Caco-2 (cell line): ENCODE data around the gene ZBTB16. TPM values are rescaled to one million over a fixed set of nuclear protein-coding genes. Genes with fewer than 3 reads are reported as not detected.

ENCODE experiments used
- BruUV-seq: library from RNA; stranded (reverse); fragments of 400-500 nt; replicated peaks from 2 replicates; lab custom pipeline; 2021; lab: Mats Ljungman, UMichigan
- CTCF ChIA-PET: fragments of 300-600 bp; sonication (Branson Sonifier 250); formaldehyde crosslinking; loops from one replicate; lab custom pipeline; 2022; ENCODE audit warnings: antibody characterized with exemption; lab: Charles Lee
- POLR2A ChIA-PET: fragments of 300-600 bp; sonication (Branson Sonifier 250); formaldehyde crosslinking; loops from one replicate; lab custom pipeline; 2022; ENCODE audit warnings: antibody characterized with exemption; lab: Charles Lee
- DNase-seq, 2 experiments: peaks; one replicate each; pipeline versions ENCODE4 v3.0.0 to v3.0.0-alpha.2; 2020 to 2022
- H3K27me3 ChIP-seq: replicated peaks from 2 replicates; pipeline ENCODE4 v1.6.0; 2011; ENCODE audit warnings: low read length; ENCODE audit not compliant: control insufficient read depth, insufficient read depth
- H3K36me3 ChIP-seq: 2 replicates; pipeline ENCODE4 v1.5.1; 2011; ENCODE audit warnings: low read length; ENCODE audit not compliant: control insufficient read depth, insufficient read depth
- H3K4me1 ChIP-seq: fragments of 250-450 bp; sonication (Bioruptor Pico); 2 replicates; pipeline ENCODE4 v1.5.1; 2020; ENCODE audit warnings: mild to moderate bottlenecking
- H3K4me3 ChIP-seq: 2 replicates; pipeline ENCODE4 v1.5.1; 2011; ENCODE audit warnings: low read depth, mild to moderate bottlenecking, control low read depth, low read length
- H3K9me3 ChIP-seq: fragments of 250-450 bp; sonication (Bioruptor Pico); 2 replicates; pipeline ENCODE4 v1.5.1; 2020; ENCODE audit warnings: mild to moderate bottlenecking, moderate library complexity
- H3K27ac Mint-ChIP-seq: one replicate; pipeline ENCODE4 v1.8.0; 2022; ENCODE audit warnings: mixed read lengths; ENCODE audit not compliant: unreplicated experiment
- H3K27me3 Mint-ChIP-seq: one replicate; pipeline ENCODE4 v1.8.0; 2022; ENCODE audit warnings: mixed read lengths; ENCODE audit not compliant: insufficient read depth, unreplicated experiment
- H3K36me3 Mint-ChIP-seq: one replicate; pipeline ENCODE4 v1.8.0; 2022; ENCODE audit warnings: mild to moderate bottlenecking, mixed read lengths; ENCODE audit not compliant: insufficient read depth, unreplicated experiment
- H3K4me1 Mint-ChIP-seq: one replicate; pipeline ENCODE4 v1.8.0; 2022; ENCODE audit warnings: low read depth, mixed read lengths; ENCODE audit not compliant: unreplicated experiment
- H3K4me3 Mint-ChIP-seq: one replicate; pipeline ENCODE4 v1.8.0; 2022; ENCODE audit warnings: mild to moderate bottlenecking, moderate library complexity, mixed read lengths; ENCODE audit not compliant: unreplicated experiment
- H3K9me3 Mint-ChIP-seq: one replicate; pipeline ENCODE4 v1.8.0; 2022; ENCODE audit warnings: mixed read lengths; ENCODE audit not compliant: unreplicated experiment
- intact Hi-C: fragments of 100-400 bp; cut with micrococcal nuclease; formaldehyde crosslinking; loops from one replicate; pipeline ENCODE4 v1.10.0; 2022; ENCODE audit not compliant: unreplicated experiment
- total RNA-seq: library from RNA; stranded (reverse); gene quantifications from 2 replicates; pipeline ENCODE4 v1.2.3, GENCODE V29; 2022
- TF ChIP-seq, protein P1 (sequence below), 2 experiments: fragments of 200-600 bp in 1 of 2; IDR thresholded peaks; 1 replicate in 1 of 2; 2 replicates in 1 of 2; pipeline versions ENCODE4 v1.5.1 to v1.8.0; 2011 to 2022; ENCODE audit warnings: antibody characterized with exemption in 1 of 2, control low read depth in 1 of 2, inconsistent platforms in 1 of 2, low read depth in 1 of 2, low read length in 1 of 2, mild to moderate bottlenecking in 1 of 2, moderate library complexity in 1 of 2; ENCODE audit not compliant: insufficient read depth in 1 of 2, severe bottlenecking in 1 of 2, unreplicated experiment in 1 of 2

The ZBTB16 gene
- total RNA-seq, 1 experiment from 2014 or later: 12.7 TPM

- peak overlapping the region; percentile 30 for H3K4me3 Mint-ChIP-seq
- DNase-seq: peak in 1 of 2 experiments; percentile 39
- H3K9me3 Mint-ChIP-seq: no peaks in the 10 kb centered on the region
- Histone ChIP-seq H3K9me3 (no peaks in the 10 kb centered on the region), H3K27me3 (no peaks in the 10 kb centered on the region), H3K36me3 (no peaks in the 10 kb centered on the region), H3K4me3 (no peak overlapping the region), H3K4me1 (peaks cover 14% of the 10 kb centered on the region)
- TF ChIP-seq, protein P1, sequence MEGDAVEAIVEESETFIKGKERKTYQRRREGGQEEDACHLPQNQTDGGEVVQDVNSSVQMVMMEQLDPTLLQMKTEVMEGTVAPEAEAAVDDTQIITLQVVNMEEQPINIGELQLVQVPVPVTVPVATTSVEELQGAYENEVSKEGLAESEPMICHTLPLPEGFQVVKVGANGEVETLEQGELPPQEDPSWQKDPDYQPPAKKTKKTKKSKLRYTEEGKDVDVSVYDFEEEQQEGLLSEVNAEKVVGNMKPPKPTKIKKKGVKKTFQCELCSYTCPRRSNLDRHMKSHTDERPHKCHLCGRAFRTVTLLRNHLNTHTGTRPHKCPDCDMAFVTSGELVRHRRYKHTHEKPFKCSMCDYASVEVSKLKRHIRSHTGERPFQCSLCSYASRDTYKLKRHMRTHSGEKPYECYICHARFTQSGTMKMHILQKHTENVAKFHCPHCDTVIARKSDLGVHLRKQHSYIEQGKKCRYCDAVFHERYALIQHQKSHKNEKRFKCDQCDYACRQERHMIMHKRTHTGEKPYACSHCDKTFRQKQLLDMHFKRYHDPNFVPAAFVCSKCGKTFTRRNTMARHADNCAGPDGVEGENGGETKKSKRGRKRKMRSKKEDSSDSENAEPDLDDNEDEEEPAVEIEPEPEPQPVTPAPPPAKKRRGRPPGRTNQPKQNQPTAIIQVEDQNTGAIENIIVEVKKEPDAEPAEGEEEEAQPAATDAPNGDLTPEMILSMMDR (IDR thresholded peaks at IDR 0.05; ENCODE audit: insufficient read depth in 1 of 2, low read depth in 1 of 2, low read length in 1 of 2, severe bottlenecking in 1 of 2, unreplicated experiment in 1 of 2): no peak
- POLR2A ChIA-PET: no interaction called here
- intact Hi-C loops: loop anchor here (1.0 kb wide), 1 partner anchor 8 kb away; no protein-coding TSS in a partner anchor
- no peaks in the 10 kb centered on the region for H3K36me3 Mint-ChIP-seq
- CTCF ChIA-PET: no interaction called here
- H3K27ac Mint-ChIP-seq: peak overlapping the region; percentile 91
- BruUV-seq: no TSS peak
- no peaks in the 10 kb centered on the region for H3K27me3 Mint-ChIP-seq
- H3K4me1 Mint-ChIP-seq: peaks cover 27% of the 10 kb centered on the region
Measured at GRCh38 chr11:114091516-114092397, 32.2 kb downstream of the ZBTB16 start.

- Histone ChIP-seq H3K4me1 (peaks cover 14% of the 10 kb centered on the region), H3K27me3 (no peaks in the 10 kb centered on the region), H3K9me3 (no peaks in the 10 kb centered on the region), H3K4me3 (no peak overlapping the region), H3K36me3 (no peaks in the 10 kb centered on the region)
- ChIA-PET CTCF (no interaction called here), POLR2A (no interaction called here)
- Mint-ChIP-seq H3K4me1 (peaks cover 20% of the 10 kb centered on the region), H3K36me3 (no peaks in the 10 kb centered on the region), H3K9me3 (no peaks in the 10 kb centered on the region), H3K27me3 (no peaks in the 10 kb centered on the region), H3K4me3 (peak overlapping the region; percentile 30), H3K27ac (peak overlapping the region; percentile 91)
- BruUV-seq: no TSS peak
- intact Hi-C loops: no loop called here
- no peak for DNase-seq
- TF ChIP-seq, protein P1 (IDR thresholded peaks at IDR 0.05; ENCODE audit: insufficient read depth in 1 of 2, low read depth in 1 of 2, low read length in 1 of 2, severe bottlenecking in 1 of 2, unreplicated experiment in 1 of 2): no peak
Measured at GRCh38 chr11:114092478-114092877, 33.0 kb downstream of the ZBTB16 start.

- no peaks in the 10 kb centered on the region for H3K27me3 ChIP-seq
- no peaks in the 10 kb centered on the region for H3K9me3 Mint-ChIP-seq
Measured at GRCh38 chr11:114092953-114093352, 33.4 kb downstream of the ZBTB16 start.

More at GRCh38 chr11:114092953-114093352, 33.4 kb downstream of the ZBTB16 start:
- Mint-ChIP-seq H3K4me1 (peaks cover 21% of the 10 kb centered on the region), H3K36me3 (no peaks in the 10 kb centered on the region), H3K4me3 (no peak overlapping the region), H3K27me3 (no peaks in the 10 kb centered on the region), H3K27ac (peak overlapping the region; percentile 17)
- intact Hi-C loops: no loop called here
- peaks cover 14% of the 10 kb centered on the region for H3K4me1 ChIP-seq
- H3K4me3 ChIP-seq: no peak overlapping the region
- no peaks in the 10 kb centered on the region for H3K36me3 ChIP-seq
- POLR2A ChIA-PET: no interaction called here
- TF ChIP-seq, protein P1 (IDR thresholded peaks at IDR 0.05; ENCODE audit: insufficient read depth in 1 of 2, low read depth in 1 of 2, low read length in 1 of 2, severe bottlenecking in 1 of 2, unreplicated experiment in 1 of 2): no peak
- CTCF ChIA-PET: no interaction called here
- no TSS peak for BruUV-seq
- DNase-seq: no peak
- no peaks in the 10 kb centered on the region for H3K9me3 ChIP-seq
